ENCODE results near the gene VAV3. TPM values are rescaled to one million over a fixed set of nuclear protein-coding genes. Genes with fewer than 3 reads are reported as not detected.
A peak's percentile ranks its signal among the peaks of the same experiment; 100 is the strongest.
"Not testable (repeated sequence)": the region's sequence is repeated elsewhere in the genome, so short reads cannot be mapped to it uniquely, and the experiment has no call there.

The VAV3 gene
- polyA plus RNA-seq, 3 donors from 2014 or later = 17.6 to 19.4 (median 18.8) TPM

DNA sequence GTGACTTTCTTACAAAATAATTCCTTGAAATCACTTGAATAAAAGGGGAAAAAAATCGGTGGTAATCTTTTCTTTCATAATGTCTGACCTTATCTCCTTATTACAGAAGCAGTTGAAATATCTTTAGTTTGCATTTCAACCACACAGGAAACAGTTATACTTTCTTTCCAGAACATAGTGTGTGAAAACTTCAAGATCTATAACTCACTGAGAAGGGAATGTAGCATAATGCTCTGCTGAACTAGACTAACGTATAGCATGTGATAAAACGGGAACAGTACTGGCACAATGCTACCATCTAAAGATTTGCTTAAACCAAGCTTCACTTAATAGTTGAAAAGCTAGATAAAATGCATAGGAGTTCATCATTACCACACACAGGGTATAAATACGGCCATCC, 45.0 kb downstream of the VAV3 start:
- peaks cover 0 to 2% (median 0%) of the 10 kb centered on the region in 6 donors for H3K9me3 Mint-ChIP-seq
- H3K27me3 Mint-ChIP-seq (ENCODE audit: low read depth in 3 of 3) = peaks cover 0 to 1% (median 0%) of the 10 kb centered on the region in 3 donors
- peak overlapping the region; percentile 73 to 94 (median 86) for H3K27ac Mint-ChIP-seq
- H3K4me1 Mint-ChIP-seq = peaks cover 79 to 94% of the 10 kb centered on the region in 2 donors
- no peak for DNase-seq
- peaks cover 0 to 5% (median 4%) of the 10 kb centered on the region in 3 donors for H3K36me3 Mint-ChIP-seq
- peak overlapping the region; percentile 59 to 75 (median 73) for H3K4me3 Mint-ChIP-seq

- Mint-ChIP-seq H3K4me3 (no peak overlapping the region), H3K36me3 (peaks cover 0 to 5% (median 4%) of the 10 kb centered on the region in 3 donors), H3K9me3 (peaks cover 0 to 2% (median 0%) of the 10 kb centered on the region in 6 donors), H3K27ac (peak overlapping the region in 4 of 6 donors; percentile 21 to 65 (median 50)), H3K27me3 (ENCODE audit: low read depth in 3 of 3) (no peaks in the 10 kb centered on the region), H3K4me1 (peaks cover 81 to 93% of the 10 kb centered on the region in 2 donors)
- no peak for DNase-seq
Measured at GRCh38 chr1:107914119-107914765, 50.7 kb downstream of the VAV3 start.

DNA sequence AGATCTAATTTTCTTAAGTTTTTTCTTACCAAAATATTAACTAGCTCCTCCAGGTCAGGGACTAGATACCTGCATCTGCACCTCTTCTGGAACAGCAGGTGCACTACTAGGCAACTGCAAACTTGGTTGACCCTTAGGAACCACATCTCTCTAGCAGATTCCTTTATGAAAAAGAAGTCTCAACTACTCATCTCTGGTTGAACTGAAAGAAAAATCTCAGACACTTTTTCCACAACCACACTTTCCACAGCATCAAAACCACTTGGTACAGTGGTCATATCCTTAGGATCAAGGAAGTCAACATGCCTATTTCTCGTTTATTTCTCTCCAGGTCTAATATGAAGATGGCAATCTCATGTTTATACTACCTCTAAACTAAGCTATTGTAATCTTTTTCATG, 52.3 kb downstream of the VAV3 start:
- no peak for DNase-seq
- peak overlapping the region in 3 of 5 donors; percentile 37 to 52 (median 40) for H3K4me3 Mint-ChIP-seq
- peaks cover 84 to 95% of the 10 kb centered on the region in 2 donors for H3K4me1 Mint-ChIP-seq
- no peaks in the 10 kb centered on the region for H3K27me3 Mint-ChIP-seq (ENCODE audit: low read depth in 3 of 3)
- H3K27ac Mint-ChIP-seq = peak overlapping the region; percentile 14 to 75 (median 62)
- H3K9me3 Mint-ChIP-seq = peaks cover 0 to 2% (median 0%) of the 10 kb centered on the region in 6 donors
- H3K36me3 Mint-ChIP-seq = no peaks in the 10 kb centered on the region

DNA sequence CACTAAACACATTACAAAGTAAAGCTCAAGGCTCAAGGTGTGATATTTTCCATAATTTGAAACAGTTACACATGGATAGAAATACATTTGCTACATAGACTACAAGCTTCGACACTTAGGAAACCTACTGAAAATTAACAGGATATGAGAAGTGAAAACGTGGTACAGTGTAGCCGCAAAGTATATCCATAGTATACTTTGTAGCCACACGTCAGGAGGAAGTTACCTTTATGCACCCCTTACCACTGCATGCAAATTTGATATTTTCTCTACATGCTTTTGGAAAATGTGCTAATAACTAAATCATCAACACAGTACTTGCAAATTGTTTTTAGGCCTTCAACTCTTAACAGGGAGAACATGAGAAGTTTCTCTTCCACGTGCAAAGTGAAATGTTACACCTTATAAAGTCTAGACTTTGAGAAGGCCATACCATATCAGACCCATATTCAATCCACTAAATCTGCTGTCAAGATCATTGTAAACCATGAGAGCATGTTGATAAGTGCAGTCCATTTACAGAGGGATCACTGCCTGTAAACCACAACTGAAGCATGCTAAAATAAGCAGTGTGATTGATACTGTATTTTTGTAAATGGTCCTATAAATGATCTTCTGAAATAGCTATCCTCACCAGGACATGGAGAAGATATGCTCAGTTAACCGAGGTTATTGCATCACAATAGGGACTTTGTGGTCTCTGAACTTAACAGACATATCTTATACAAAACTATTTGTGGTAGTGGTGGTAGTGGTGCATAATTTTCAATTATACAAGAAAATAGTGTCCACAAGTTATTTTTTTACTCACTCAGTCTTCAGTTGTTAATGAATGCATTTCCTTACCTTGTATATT, 64.7 kb downstream of the VAV3 start:
- Mint-ChIP-seq H3K36me3 (no peaks in the 10 kb centered on the region), H3K4me3 (peak overlapping the region; percentile 2 to 58 (median 26)), H3K27ac (peak overlapping the region; percentile 36 to 81 (median 72)), H3K4me1 (peaks cover 83 to 94% of the 10 kb centered on the region in 2 donors), H3K27me3 (ENCODE audit: low read depth in 3 of 3) (peaks cover 0 to 1% (median 0%) of the 10 kb centered on the region in 3 donors), H3K9me3 (no peaks in the 10 kb centered on the region)
- no peak for DNase-seq

GRCh38 chr1:107899655-107900054, 65.3 kb downstream of the VAV3 start:
- Mint-ChIP-seq H3K27me3 (ENCODE audit: low read depth in 3 of 3) (peaks cover 0 to 1% (median 0%) of the 10 kb centered on the region in 3 donors), H3K36me3 (no peaks in the 10 kb centered on the region), H3K27ac (peak overlapping the region; percentile 36 to 81 (median 72)), H3K9me3 (no peaks in the 10 kb centered on the region), H3K4me3 (peak overlapping the region; percentile 2 to 58 (median 26)), H3K4me1 (peaks cover 86 to 94% of the 10 kb centered on the region in 2 donors)
- DNase-seq = no peak

GRCh38 chr1:107897438-107898345, 67.3 kb downstream of the VAV3 start:
- Mint-ChIP-seq H3K27me3 (ENCODE audit: low read depth in 3 of 3) (no peaks in the 10 kb centered on the region), H3K9me3 (peaks cover 0 to under 1% (median 0%) of the 10 kb centered on the region in 6 donors), H3K27ac (peak overlapping the region; percentile 81 to 95 (median 92)), H3K4me1 (peaks cover 86 to 94% of the 10 kb centered on the region in 2 donors), H3K4me3 (peak overlapping the region; percentile 72 to 84 (median 77)), H3K36me3 (peaks cover 0 to 3% (median 0%) of the 10 kb centered on the region in 3 donors)
- DNase-seq = peak in 1 of 3 donors; percentile 40

DNA sequence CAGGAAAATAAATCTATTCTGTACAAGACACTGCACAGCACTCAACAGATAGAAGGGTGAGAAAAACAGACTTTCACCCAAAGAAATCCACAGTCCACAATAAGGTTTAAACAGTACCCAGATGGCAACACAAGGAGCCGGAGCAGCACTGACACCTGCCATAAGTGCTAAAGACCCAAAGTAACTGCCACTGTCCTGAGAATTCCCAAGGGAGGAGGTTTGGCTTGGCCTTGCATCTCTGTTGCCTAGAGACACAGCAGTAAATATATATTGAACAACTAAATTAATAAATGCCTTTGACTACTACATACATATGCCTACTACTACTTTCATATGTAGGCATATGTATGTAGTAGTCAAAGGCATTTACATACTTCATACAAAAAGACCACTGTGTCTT, 68.0 kb downstream of the VAV3 start:
- Mint-ChIP-seq H3K27ac (peak overlapping the region; percentile 81 to 95 (median 92)), H3K9me3 (peaks cover 0 to 1% (median 0%) of the 10 kb centered on the region in 6 donors), H3K4me1 (peaks cover 84 to 94% of the 10 kb centered on the region in 2 donors), H3K36me3 (peaks cover 0 to 3% (median 0%) of the 10 kb centered on the region in 3 donors), H3K27me3 (ENCODE audit: low read depth in 3 of 3) (no peaks in the 10 kb centered on the region), H3K4me3 (peak overlapping the region; percentile 72 to 84 (median 77))
- DNase-seq = no peak

- DNase-seq = no peak
- Mint-ChIP-seq H3K9me3 (peaks cover 0 to 1% (median 0%) of the 10 kb centered on the region in 6 donors), H3K27me3 (ENCODE audit: low read depth in 3 of 3) (no peaks in the 10 kb centered on the region), H3K27ac (peak overlapping the region; percentile 80 to 95 (median 92)), H3K4me1 (peaks cover 84 to 94% of the 10 kb centered on the region in 2 donors), H3K4me3 (peak overlapping the region; percentile 56 to 84 (median 72)), H3K36me3 (peaks cover 0 to 3% (median 0%) of the 10 kb centered on the region in 3 donors)
Measured at GRCh38 chr1:107896401-107896800, 68.6 kb downstream of the VAV3 start.

DNA sequence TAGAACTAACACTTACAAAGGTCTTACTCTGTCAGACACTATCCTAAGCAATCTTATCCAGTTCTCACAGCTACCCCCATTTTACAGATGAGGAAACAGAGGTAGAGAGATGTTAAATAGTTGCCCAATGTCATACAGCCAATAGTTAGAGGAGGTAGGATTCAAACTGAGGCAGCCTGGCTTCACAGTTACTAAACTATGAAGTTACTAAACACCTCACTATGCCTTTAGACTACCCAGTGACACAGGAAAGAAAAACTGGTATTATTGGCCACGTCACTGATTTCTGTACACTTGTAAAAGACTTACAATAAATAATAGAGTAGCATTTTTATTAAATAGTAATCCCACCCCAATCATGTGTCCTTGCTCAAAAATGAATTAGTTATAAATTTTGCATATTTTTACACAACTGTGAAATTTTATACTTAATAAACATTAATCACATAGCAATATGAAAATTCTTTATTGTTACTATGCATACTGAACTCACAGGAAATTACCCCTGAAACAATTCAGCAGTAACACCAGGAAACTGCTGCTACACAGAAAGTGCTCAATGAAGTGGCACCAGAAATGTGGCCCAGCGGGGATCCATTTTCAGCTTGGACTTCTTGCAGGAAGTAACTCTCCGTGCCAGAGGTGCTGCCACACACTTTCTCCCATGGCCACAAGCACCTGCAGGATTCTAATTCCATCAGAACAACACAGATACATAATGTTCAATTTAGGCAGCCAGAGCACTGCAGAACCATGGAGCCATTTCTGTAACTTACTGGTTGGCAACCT, 69.4 kb downstream of the VAV3 start:
- Mint-ChIP-seq H3K27ac (peak overlapping the region; percentile 80 to 95 (median 92)), H3K9me3 (peaks cover 0 to 1% (median 0%) of the 10 kb centered on the region in 6 donors), H3K4me1 (peaks cover 81 to 94% of the 10 kb centered on the region in 2 donors), H3K27me3 (ENCODE audit: low read depth in 3 of 3) (no peaks in the 10 kb centered on the region), H3K36me3 (peaks cover 0 to 3% (median 0%) of the 10 kb centered on the region in 3 donors), H3K4me3 (peak overlapping the region; percentile 56 to 84 (median 72))
- peak in 2 of 3 donors; percentile 29 to 34 for DNase-seq

DNA sequence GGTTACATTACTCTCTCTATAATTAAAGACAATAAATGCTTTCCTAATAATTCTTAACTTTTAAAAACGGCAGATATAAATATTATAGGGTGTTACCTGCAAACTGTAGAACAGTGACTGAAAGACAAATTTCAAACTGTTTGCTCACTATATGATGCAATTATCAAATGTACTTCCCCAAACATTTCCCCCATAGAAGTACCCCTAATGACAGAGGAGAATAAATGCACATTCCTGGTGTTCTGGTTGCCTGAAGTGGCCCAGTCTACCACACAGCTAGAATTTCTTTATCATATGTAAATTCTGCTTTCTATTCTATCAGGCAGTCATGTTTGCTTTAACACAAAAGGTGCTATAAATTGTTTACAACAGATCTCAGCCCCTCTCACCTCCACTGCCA, 70.4 kb downstream of the VAV3 start:
- no peak for DNase-seq
- Mint-ChIP-seq H3K4me1 (peaks cover 78 to 94% of the 10 kb centered on the region in 2 donors), H3K36me3 (peaks cover 0 to 3% (median 0%) of the 10 kb centered on the region in 3 donors), H3K9me3 (peaks cover 0 to 1% (median 0%) of the 10 kb centered on the region in 6 donors), H3K4me3 (peak overlapping the region in 3 of 5 donors; percentile 11 to 30 (median 11)), H3K27me3 (ENCODE audit: low read depth in 3 of 3) (no peaks in the 10 kb centered on the region), H3K27ac (peak overlapping the region; percentile 80 to 95 (median 92))

DNA sequence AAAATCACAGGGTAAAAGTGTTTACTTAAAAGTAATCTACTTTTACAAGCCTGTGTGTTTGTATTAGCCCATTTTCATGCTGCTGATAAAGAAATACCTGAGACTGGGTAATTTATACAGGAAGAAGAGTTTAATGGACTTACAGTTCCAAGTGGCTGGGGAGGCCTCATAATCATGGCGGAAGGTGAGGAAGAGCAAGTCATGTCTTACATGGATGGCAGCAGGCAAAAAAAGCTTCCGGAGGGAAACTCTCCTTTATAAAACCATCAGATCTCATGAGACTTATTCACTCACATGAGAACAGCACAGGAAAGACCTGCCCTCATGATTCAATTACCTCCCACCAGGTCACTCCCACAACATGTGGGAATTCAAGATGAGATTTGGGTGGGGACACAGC, 71.6 kb downstream of the VAV3 start:
- H3K9me3 Mint-ChIP-seq = not testable (repeated sequence)

GRCh38 chr1:107889524-107889923, 75.5 kb downstream of the VAV3 start:
- Mint-ChIP-seq H3K4me1 (peaks cover 65 to 92% of the 10 kb centered on the region in 2 donors), H3K36me3 (peaks cover 0 to 3% (median 0%) of the 10 kb centered on the region in 3 donors), H3K27ac (peak overlapping the region in 2 of 6 donors; percentile 1 to 41)

More for the DNA sequence above, 71.6 kb downstream of the VAV3 start:
- peak overlapping the region in 4 of 6 donors; percentile 48 to 81 (median 77) for H3K27ac Mint-ChIP-seq
- not testable (repeated sequence) for H3K4me3 Mint-ChIP-seq; H3K27me3 Mint-ChIP-seq (ENCODE audit: low read depth in 3 of 3); H3K36me3 Mint-ChIP-seq; DNase-seq
- peaks cover 79 to 94% of the 10 kb centered on the region in 2 donors for H3K4me1 Mint-ChIP-seq

More at GRCh38 chr1:107889524-107889923, 75.5 kb downstream of the VAV3 start:
- peaks cover 0 to 2% (median 1%) of the 10 kb centered on the region in 3 donors for H3K27me3 Mint-ChIP-seq (ENCODE audit: low read depth in 3 of 3)
- peaks cover 0 to 1% (median 0%) of the 10 kb centered on the region in 6 donors for H3K9me3 Mint-ChIP-seq
- no peak overlapping the region for H3K4me3 Mint-ChIP-seq
- no peak for DNase-seq
